SK-N-DZ (cell line): ENCODE measurements around the gene TPTE2.
A peak's percentile ranks its signal among the peaks of the same experiment; 100 is the strongest.
"Not testable (repeated sequence)": the region's sequence is repeated elsewhere in the genome, so short reads cannot be mapped to it uniquely, and the experiment has no call there.

Experiments
- DNase-seq: peaks from one replicate; pipeline ENCODE4 v3.0.0-alpha.2; 2015; ENCODE audit warnings: low spot score

TPTE2 gene

GRCh38 chr13:19567820-19568534, 6.6 kb upstream of the TPTE2 start:
- no peak for DNase-seq

DNA sequence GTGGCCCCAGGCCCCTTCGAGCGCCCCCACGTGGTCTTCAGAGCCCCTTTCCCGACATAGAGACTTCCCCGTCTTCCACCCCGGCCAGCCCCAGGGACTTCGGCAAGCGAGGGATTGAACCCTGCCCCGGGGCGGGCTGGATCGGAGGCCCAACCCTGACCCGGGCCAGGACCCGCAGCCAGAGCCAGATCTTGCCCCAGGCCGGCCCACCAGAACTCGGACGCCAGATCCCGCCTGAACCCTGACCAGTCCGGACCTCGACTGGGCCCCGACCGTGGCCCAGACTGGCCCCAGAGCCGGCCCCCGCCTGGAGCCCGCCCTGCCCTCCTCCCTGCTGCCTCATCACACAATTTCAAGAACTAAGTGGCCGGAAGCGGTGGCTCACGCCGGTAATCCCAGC, 253 bp upstream of the TPTE2 start:
- no peak for DNase-seq

- not testable (repeated sequence) for DNase-seq
These were observed 660 bp downstream of the TPTE2 start for GRCh38 chr13:19560672-19561071.

DNA sequence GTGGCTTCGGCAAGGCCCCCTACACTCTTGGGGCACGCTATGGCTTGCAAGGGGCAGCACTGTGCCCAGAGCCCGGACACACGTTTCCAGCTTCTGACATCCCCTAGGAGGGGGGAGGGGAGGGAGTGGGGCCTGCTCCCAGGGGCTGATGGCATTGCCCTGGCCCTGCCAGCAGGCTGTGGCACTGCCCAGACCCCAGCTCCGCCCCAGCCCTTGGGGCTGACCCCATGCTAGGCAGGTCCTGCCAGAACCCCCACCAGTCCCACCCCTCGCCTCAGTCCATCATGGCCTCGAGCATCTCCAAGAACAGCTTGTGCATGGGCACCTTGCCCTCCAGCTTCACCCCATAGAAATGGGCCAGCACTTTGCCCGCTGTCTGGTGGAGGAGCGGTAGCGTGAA, 1.6 kb downstream of the TPTE2 start:
- not testable (repeated sequence) for DNase-seq

GRCh38 chr13:19557287-19557686, 4.0 kb downstream of the TPTE2 start:
- DNase-seq, result not testable (repeated sequence)

- not testable (repeated sequence) for DNase-seq
These were observed 12.1 kb downstream of the TPTE2 start for GRCh38 chr13:19549245-19549644.

GRCh38 chr13:19525634-19526033, 35.7 kb downstream of the TPTE2 start:
- DNase-seq, result not testable (repeated sequence)

- DNase-seq, result no peak
These were observed 42.3 kb downstream of the TPTE2 start for GRCh38 chr13:19519049-19519448.

DNA sequence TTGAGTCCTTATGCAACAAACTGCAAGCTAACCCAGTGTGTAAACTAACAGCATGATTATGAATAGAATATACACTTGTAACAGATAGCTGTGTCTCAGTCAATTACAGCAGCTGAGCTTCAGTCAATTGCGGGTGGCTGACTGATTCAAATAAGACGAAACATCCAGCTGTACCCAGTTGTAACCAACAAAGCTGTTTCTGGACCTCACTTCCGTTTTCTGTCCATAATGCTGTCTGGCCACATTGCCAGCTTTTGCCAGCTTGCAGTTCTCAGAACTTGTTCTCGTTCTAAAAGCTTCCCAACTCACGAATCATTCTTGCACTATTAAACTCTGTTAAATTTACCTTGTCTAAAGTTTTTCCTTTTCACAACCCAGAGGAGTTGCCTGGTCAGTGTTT, 53.7 kb downstream of the TPTE2 start:
- not testable (repeated sequence) for DNase-seq

GRCh38 chr13:19460126-19460525, 101.2 kb downstream of the TPTE2 start:
- not testable (repeated sequence) for DNase-seq

DNA sequence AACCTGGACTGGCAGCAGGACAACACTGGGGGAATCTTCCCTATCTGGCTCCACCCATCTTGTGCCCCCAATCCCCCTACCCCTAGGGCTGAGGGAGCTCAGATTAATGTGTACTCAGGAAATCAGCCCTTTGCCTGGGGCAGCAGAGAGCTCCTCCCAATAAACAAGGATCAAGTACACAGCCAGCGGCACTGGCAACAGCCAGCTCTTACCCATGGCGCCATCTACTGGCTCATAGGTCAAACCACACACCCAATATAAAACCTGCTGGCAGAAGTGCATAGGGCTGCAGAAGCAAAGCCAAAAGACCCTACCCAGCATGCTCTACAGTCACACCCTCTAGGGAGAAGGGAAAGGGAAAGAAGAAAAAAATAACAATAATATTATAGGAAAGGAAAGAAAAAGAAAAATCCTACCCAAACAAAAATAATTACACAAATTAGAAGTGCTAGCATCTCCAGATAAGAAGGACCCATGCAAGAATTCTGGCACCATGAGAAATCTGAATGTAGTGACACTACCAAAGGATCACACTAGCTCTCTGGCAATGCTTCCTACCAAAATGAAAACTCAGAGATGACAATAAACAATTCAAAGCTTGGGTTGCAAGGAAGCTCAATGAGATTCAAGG, 122.2 kb downstream of the TPTE2 start:
- DNase-seq, result peak; percentile 42

DNA sequence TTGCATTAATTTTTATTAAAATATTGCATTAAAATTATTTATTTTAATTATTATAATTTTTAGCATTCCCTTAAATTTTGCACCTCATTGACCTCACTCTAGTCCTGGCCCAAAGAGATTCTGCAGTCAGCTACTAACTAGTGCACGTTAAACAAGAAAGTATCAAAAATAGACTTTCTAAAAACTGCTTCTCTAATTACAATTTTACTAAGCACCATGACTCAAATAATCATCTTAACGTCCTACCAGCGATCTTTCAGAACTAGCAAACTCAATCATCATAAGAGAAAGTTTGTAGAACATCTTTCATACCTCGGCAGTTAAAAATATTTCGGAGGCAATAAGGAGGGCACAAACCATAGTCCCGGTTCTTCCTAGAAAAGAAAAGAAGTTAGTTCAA, 123.6 kb downstream of the TPTE2 start:
- not testable (repeated sequence) for DNase-seq

DNA sequence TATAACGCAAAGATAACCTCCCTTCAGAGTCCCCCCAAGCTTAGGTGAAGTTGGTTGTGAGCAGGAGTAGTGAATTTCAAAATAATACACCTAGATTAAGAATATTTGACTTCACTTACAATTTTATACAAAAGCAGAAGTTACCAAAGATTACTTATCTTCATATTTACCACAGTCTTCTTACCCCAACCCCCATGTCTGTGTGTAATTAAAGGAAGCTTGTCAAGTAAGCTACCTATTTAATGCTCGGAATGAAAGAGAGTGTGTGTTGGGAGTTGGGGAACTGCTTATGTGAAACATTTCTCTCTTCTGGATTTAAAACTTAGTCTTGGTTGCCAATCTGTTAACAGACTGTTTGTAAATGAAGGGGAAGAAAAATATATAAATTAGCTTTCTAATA, 139.1 kb downstream of the TPTE2 start:
- not testable (repeated sequence) for DNase-seq

DNA sequence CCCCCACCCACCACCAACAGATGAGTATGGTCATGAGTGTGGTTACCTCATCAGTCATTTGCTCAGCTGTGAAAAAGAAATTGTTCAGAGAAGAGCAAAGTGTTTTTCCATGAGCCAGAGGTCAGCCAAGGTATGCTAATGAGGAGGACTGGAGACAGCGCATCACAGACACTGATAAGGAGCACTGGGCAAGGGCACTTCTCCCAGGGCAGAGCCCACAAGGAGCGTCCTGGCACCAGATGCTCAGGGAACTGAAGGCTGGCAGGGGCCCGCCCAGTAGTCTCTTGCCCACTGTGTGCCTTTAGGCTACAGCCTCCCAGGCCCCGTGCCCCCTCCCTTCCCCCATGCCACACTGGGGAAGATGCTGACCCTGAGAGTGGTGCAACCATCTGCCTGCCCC, 148.8 kb downstream of the TPTE2 start:
- not testable (repeated sequence) for DNase-seq

GRCh38 chr13:19382746-19383511, 178.4 kb downstream of the TPTE2 start:
- DNase-seq, result not testable (repeated sequence)

- no peak for DNase-seq
These were observed 179.2 kb downstream of the TPTE2 start for GRCh38 chr13:19382111-19382510.
